Hepatocyte (in vitro differentiated cells): Measurements from ENCODE around the gene RPTN.
A peak's percentile ranks its signal among the peaks of the same experiment; 100 is the strongest.

ENCODE experiments used
- EZH2 ChIP-seq: fragments of 200-600 bp; sonication (generic); IDR thresholded peaks from 2 replicates; pipeline ENCODE4 v1.6.1; 2016; ENCODE audit warnings: antibody characterized with exemption, mild to moderate bottlenecking, borderline replicate concordance
- EZH2phosphoT487 ChIP-seq: fragments of 200-600 bp; sonication (generic); IDR thresholded peaks from one replicate; pipeline ENCODE4 v1.6.1; 2018; ENCODE audit warnings: antibody characterized with exemption, mild to moderate bottlenecking, low read depth, moderate library complexity; ENCODE audit not compliant: unreplicated experiment, severe bottlenecking
- TF ChIP-seq, protein P1 (sequence below): fragments of 200-600 bp; sonication (generic); IDR thresholded peaks from 2 replicates; pipeline ENCODE4 v1.5.1; 2016; ENCODE audit warnings: antibody characterized with exemption, mild to moderate bottlenecking; ENCODE audit not compliant: poor library complexity

DNA sequence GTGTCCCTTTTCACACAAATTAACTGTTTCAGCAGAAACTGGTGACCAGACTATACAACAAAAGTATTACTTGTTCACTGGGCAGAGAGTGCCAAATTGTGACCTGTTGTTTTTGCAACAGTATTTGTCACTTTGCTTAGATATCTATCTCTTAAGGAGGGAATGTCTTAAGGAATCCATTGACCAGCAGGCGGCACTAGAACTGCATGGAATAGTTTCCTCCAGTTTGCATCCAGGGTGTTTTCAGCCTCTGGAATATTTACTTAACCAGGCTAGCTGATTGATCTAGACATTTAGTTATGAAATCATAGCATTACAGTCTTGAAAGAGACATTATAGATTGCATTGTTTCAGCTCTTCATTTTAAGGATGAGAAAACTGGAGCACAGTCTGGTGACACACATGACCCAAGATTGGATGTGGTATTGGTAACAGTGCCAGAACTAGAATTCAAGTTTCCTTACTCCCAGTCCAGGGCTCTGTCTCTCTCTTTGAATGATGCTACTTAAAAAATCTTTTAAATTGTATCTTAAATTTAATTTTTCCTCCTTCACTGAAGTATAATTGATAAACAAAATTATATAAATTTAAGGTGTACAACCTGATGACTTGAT lies 16.9 kb downstream of the RPTN start:
- TF ChIP-seq, protein P1, sequence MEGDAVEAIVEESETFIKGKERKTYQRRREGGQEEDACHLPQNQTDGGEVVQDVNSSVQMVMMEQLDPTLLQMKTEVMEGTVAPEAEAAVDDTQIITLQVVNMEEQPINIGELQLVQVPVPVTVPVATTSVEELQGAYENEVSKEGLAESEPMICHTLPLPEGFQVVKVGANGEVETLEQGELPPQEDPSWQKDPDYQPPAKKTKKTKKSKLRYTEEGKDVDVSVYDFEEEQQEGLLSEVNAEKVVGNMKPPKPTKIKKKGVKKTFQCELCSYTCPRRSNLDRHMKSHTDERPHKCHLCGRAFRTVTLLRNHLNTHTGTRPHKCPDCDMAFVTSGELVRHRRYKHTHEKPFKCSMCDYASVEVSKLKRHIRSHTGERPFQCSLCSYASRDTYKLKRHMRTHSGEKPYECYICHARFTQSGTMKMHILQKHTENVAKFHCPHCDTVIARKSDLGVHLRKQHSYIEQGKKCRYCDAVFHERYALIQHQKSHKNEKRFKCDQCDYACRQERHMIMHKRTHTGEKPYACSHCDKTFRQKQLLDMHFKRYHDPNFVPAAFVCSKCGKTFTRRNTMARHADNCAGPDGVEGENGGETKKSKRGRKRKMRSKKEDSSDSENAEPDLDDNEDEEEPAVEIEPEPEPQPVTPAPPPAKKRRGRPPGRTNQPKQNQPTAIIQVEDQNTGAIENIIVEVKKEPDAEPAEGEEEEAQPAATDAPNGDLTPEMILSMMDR = peak; percentile 50
- TF ChIP-seq EZH2phosphoT487 (no peak), EZH2 (no peak)
